ENCODE measurements around the gene PPARG.

- TF ChIP-seq USF2 (CRISPR knock-in tag; IDR thresholded peaks at IDR 0.05) (no peak), ZNF396 (CRISPR knock-in tag; IDR thresholded peaks at IDR 0.05; ENCODE audit: borderline replicate concordance) (no peak), ATF6 (CRISPR knock-in tag; IDR thresholded peaks at IDR 0.05) (no peak), TCF7 (CRISPR knock-in tag; IDR thresholded peaks at IDR 0.05; ENCODE audit: low read depth) (no peak), CTCF (IDR thresholded peaks at IDR 0.05) (no peak), ATF2 (CRISPR knock-in tag; IDR thresholded peaks at IDR 0.05; ENCODE audit: borderline replicate concordance, low read depth) (no peak), MAX (CRISPR knock-in tag; IDR thresholded peaks at IDR 0.05) (no peak), ZNF423 (CRISPR knock-in tag; IDR thresholded peaks at IDR 0.05) (no peak), EMX1 (CRISPR knock-in tag; IDR thresholded peaks at IDR 0.05) (no peak), ZNF121 (CRISPR knock-in tag; IDR thresholded peaks at IDR 0.05) (no peak), NR2C2 (CRISPR knock-in tag; IDR thresholded peaks at IDR 0.05) (no peak), ZBTB21 (CRISPR knock-in tag; IDR thresholded peaks at IDR 0.05; ENCODE audit: borderline replicate concordance) (no peak)
Measured at GRCh38 chr3:12338595-12339546, 50.0 kb downstream of the PPARG start.
